Activated naive CD8-positive, alpha-beta T cell treated with anti-CD3 and anti-CD28 coated beads, Interleukin-2, amount 50 U/mL, for 24 hours (primary cell): ENCODE data around the gene MAN1B1.

Source experiments
- ATAC-seq: fragments of 150-1000 bp; cut with Tn5 transposase; one replicate; pipeline ENCODE4 v1.10.0; 2021
- DNase-seq: peaks from one replicate; pipeline ENCODE4 v3.0.0; 2021
- H3K27ac Mint-ChIP-seq: one replicate; pipeline ENCODE4 v1.8.0; 2021; ENCODE audit warnings: mild to moderate bottlenecking, mixed read lengths
- H3K27me3 Mint-ChIP-seq: one replicate; pipeline ENCODE4 v1.8.0; 2021; ENCODE audit warnings: mixed read lengths
- H3K36me3 Mint-ChIP-seq: one replicate; pipeline ENCODE4 v1.8.0; 2021; ENCODE audit warnings: low read depth, mixed read lengths
- H3K4me1 Mint-ChIP-seq: one replicate; pipeline ENCODE4 v1.8.0; 2021; ENCODE audit warnings: mixed read lengths
- H3K4me3 Mint-ChIP-seq: one replicate; pipeline ENCODE4 v1.8.0; 2021; ENCODE audit warnings: mild to moderate bottlenecking, moderate library complexity, mixed read lengths
- H3K9me3 Mint-ChIP-seq: one replicate; pipeline ENCODE4 v1.8.0; 2021; ENCODE audit warnings: mixed read lengths

MAN1B1 gene

GRCh38 chr9:137156567-137157375 lies 70.0 kb downstream of the MAN1B1 start:
- Mint-ChIP-seq H3K27me3 (peaks cover 40% of the 10 kb centered on the region), H3K27ac (no peak overlapping the region), H3K4me3 (peak overlapping the region; percentile 38), H3K9me3 (no peaks in the 10 kb centered on the region), H3K4me1 (peaks cover 12% of the 10 kb centered on the region), H3K36me3 (no peaks in the 10 kb centered on the region)
- peak; percentile 69 for DNase-seq
- peak; percentile 56 for ATAC-seq

GRCh38 chr9:137157618-137158415 lies 71.0 kb downstream of the MAN1B1 start:
- no peak for DNase-seq
- no peak for ATAC-seq
- Mint-ChIP-seq H3K27ac (no peak overlapping the region), H3K36me3 (no peaks in the 10 kb centered on the region), H3K27me3 (peaks cover 43% of the 10 kb centered on the region), H3K4me3 (no peak overlapping the region), H3K9me3 (no peaks in the 10 kb centered on the region), H3K4me1 (peaks cover 12% of the 10 kb centered on the region)

GRCh38 chr9:137158625-137159024 lies 71.8 kb downstream of the MAN1B1 start:
- no peaks in the 10 kb centered on the region for H3K36me3 Mint-ChIP-seq
- no peaks in the 10 kb centered on the region for H3K9me3 Mint-ChIP-seq
- DNase-seq: no peak
- no peak overlapping the region for H3K27ac Mint-ChIP-seq
- H3K4me3 Mint-ChIP-seq: no peak overlapping the region
- peaks cover 13% of the 10 kb centered on the region for H3K4me1 Mint-ChIP-seq
- ATAC-seq: no peak
- H3K27me3 Mint-ChIP-seq: peaks cover 46% of the 10 kb centered on the region
